H1 (cell line): Measurements from ENCODE around the gene ATP9B. TPM values are rescaled to one million over a fixed set of nuclear protein-coding genes. Genes with fewer than 3 reads are reported as not detected.

Experiments used
- CTCF ChIA-PET: fragments of 300-600 bp; sonication (Branson Sonifier 250); formaldehyde crosslinking; loops from one replicate; lab custom pipeline; 2021; ENCODE audit not compliant: partially characterized antibody; lab: Charles Lee
- POLR2A ChIA-PET: fragments of 300-600 bp; sonication (Branson Sonifier 250); formaldehyde crosslinking; loops from one replicate; lab custom pipeline; 2021; ENCODE audit warnings: inconsistent platforms; ENCODE audit not compliant: partially characterized antibody; lab: Charles Lee
- DNase-seq, 2 experiments: peaks; one replicate each; pipeline versions ENCODE4 v3.0.0 to v3.0.0-alpha.2; 2010 to 2022; ENCODE audit warnings: low spot score in 2 of 2, low read depth in 1 of 2, mixed read lengths in 1 of 2
- FAIRE-seq: peaks from 2 replicates; lab custom pipeline; 2011; peaks lifted over from hg19 to GRCh38; lab: Jason Lieb, UNC
- H2AFZ ChIP-seq: 2 replicates; pipeline ENCODE4 v1.8.1; 2012; ENCODE audit warnings: low read length, inconsistent platforms
- H2AK5ac ChIP-seq: 2 replicates; pipeline ENCODE4 v1.6.1; 2013; ENCODE audit warnings: low read depth, low read length
- H2BK120ac ChIP-seq: replicated peaks from 2 replicates; pipeline ENCODE3; 2013; ENCODE audit warnings: low read depth, low read length, inconsistent platforms
- H2BK12ac ChIP-seq: 2 replicates; pipeline ENCODE4 v1.6.1; 2013; ENCODE audit warnings: low read depth, low read length
- H2BK15ac ChIP-seq: 2 replicates; pipeline ENCODE4 v1.6.1; 2013; ENCODE audit warnings: low read length
- H2BK20ac ChIP-seq: 2 replicates; pipeline ENCODE4 v1.6.1; 2013; ENCODE audit warnings: low read length
- H2BK5ac ChIP-seq: 2 replicates; pipeline ENCODE4 v1.6.1; 2013; ENCODE audit warnings: low read depth, low read length
- H3K14ac ChIP-seq: 2 replicates; pipeline ENCODE4 v1.6.1; 2013; ENCODE audit warnings: inconsistent platforms; ENCODE audit not compliant: insufficient read length
- H3K18ac ChIP-seq: 2 replicates; pipeline ENCODE4 v1.6.1; 2013; ENCODE audit warnings: low read length; ENCODE audit errors: extremely low read depth
- H3K23ac ChIP-seq: 2 replicates; pipeline ENCODE4 v1.6.1; 2013; ENCODE audit warnings: inconsistent platforms; ENCODE audit not compliant: insufficient read length
- H3K23me2 ChIP-seq: 2 replicates; pipeline ENCODE4 v1.6.1; 2013; ENCODE audit warnings: low read depth, low read length
- H3K27ac ChIP-seq: 2 replicates; pipeline ENCODE4 v1.6.1; 2011; ENCODE audit warnings: low read depth, low read length, inconsistent platforms
- H3K27me3 ChIP-seq, 4 experiments: replicated peaks in 1 of 4; 1 replicate in 1 of 4; 2 replicates in 3 of 4; pipeline versions ENCODE4 v1.6.1 to v1.8.1; 2011 to 2013; ENCODE audit warnings: low read length in 3 of 4, mild to moderate bottlenecking in 3 of 4, inconsistent platforms in 2 of 4, mixed read lengths in 2 of 4, moderate library complexity in 1 of 4; ENCODE audit not compliant: control insufficient read depth in 3 of 4, insufficient read depth in 3 of 4; ENCODE audit errors: extremely low read depth in 1 of 4
- H3K36me3 ChIP-seq, 4 experiments: 2 replicates each; pipeline versions ENCODE4 v1.6.1 to v1.8.1; 2011 to 2013; ENCODE audit warnings: mild to moderate bottlenecking in 4 of 4, low read length in 3 of 4, moderate library complexity in 2 of 4, control low read depth in 1 of 4, inconsistent platforms in 1 of 4; ENCODE audit not compliant: insufficient read depth in 4 of 4, control insufficient read depth in 2 of 4
- H3K4ac ChIP-seq: replicated peaks from 2 replicates; pipeline ENCODE3; 2013; ENCODE audit warnings: low read length, low read depth, mixed read lengths, inconsistent platforms; ENCODE audit not compliant: insufficient read length
- H3K4me1 ChIP-seq, 4 experiments: replicated peaks in 1 of 4; 1 replicate in 1 of 4; 2 replicates in 3 of 4; pipeline versions ENCODE4 v1.6.1 to v1.8.1; 2011 to 2013; ENCODE audit warnings: low read length in 3 of 4, inconsistent platforms in 2 of 4, mixed read lengths in 1 of 4; ENCODE audit not compliant: insufficient read depth in 4 of 4, control insufficient read depth in 3 of 4
- H3K4me2 ChIP-seq, 2 experiments: 2 replicates each; pipeline versions ENCODE4 v1.6.1 to v1.8.1; 2011 to 2013; ENCODE audit warnings: low read depth in 2 of 2, low read length in 2 of 2, control low read depth in 1 of 2, inconsistent platforms in 1 of 2, mild to moderate bottlenecking in 1 of 2; ENCODE audit not compliant: insufficient read depth in 1 of 2
- H3K4me3 ChIP-seq, 4 experiments: fragments of 200-600, 300-600 bp in 1 of 4; sonication (generic), shearing (Covaris generic), sonication (Bioruptor Twin) in 1 of 4; 2 replicates each; pipeline versions ENCODE4 v1.5.1 to v1.8.1; 2011 to 2016; ENCODE audit warnings: low read length in 4 of 4, low read depth in 3 of 4, control low read depth in 2 of 4, inconsistent platforms in 2 of 4, mild to moderate bottlenecking in 2 of 4, mixed read lengths in 1 of 4, moderate library complexity in 1 of 4; ENCODE audit not compliant: insufficient read depth in 2 of 4; ENCODE audit errors: extremely low read depth in 1 of 4
- H3K56ac ChIP-seq: replicated peaks from 2 replicates; pipeline ENCODE3; 2013; ENCODE audit warnings: low read depth, mild to moderate bottlenecking, mixed read lengths, low read length, inconsistent platforms; ENCODE audit not compliant: insufficient read length
- H3K79me1 ChIP-seq: 2 replicates; pipeline ENCODE4 v1.6.1; 2013; ENCODE audit warnings: low read depth, low read length, control low read depth
- H3K79me2 ChIP-seq, 2 experiments: 2 replicates each; pipeline versions ENCODE4 v1.6.1 to v1.8.1; 2012 to 2013; ENCODE audit warnings: low read length in 2 of 2, mild to moderate bottlenecking in 2 of 2, inconsistent platforms in 1 of 2; ENCODE audit not compliant: insufficient read depth in 2 of 2, control insufficient read depth in 1 of 2
- H3K9ac ChIP-seq, 4 experiments: replicated peaks in 1 of 4; 1 replicate in 1 of 4; 2 replicates in 3 of 4; pipeline versions ENCODE4 v1.6.1 to v1.8.1; 2011 to 2013; ENCODE audit warnings: low read depth in 3 of 4, low read length in 3 of 4, control low read depth in 2 of 4, mild to moderate bottlenecking in 2 of 4, moderate library complexity in 2 of 4, inconsistent platforms in 1 of 4; ENCODE audit errors: extremely low read depth in 1 of 4
- H3K9me3 ChIP-seq, 2 experiments: 2 replicates each; pipeline versions ENCODE4 v1.6.1 to v1.8.1; 2012 to 2013; ENCODE audit warnings: mild to moderate bottlenecking in 2 of 2, moderate library complexity in 2 of 2, control low read depth in 1 of 2, inconsistent platforms in 1 of 2, low read depth in 1 of 2, low read length in 1 of 2, mixed read lengths in 1 of 2; ENCODE audit not compliant: insufficient read depth in 2 of 2
- H4K20me1 ChIP-seq, 2 experiments: replicated peaks in 1 of 2; 2 replicates each; pipeline versions ENCODE3 to v1.8.1; 2011 to 2013; ENCODE audit warnings: inconsistent platforms in 2 of 2, low read length in 2 of 2, mild to moderate bottlenecking in 1 of 2; ENCODE audit not compliant: insufficient read depth in 2 of 2, control insufficient read depth in 1 of 2
- H4K5ac ChIP-seq: 2 replicates; pipeline ENCODE4 v1.6.1; 2013; ENCODE audit warnings: low read length, low read depth, mixed read lengths, inconsistent platforms; ENCODE audit not compliant: insufficient read length
- H4K8ac ChIP-seq: 2 replicates; pipeline ENCODE4 v1.8.0; 2013; ENCODE audit warnings: mild to moderate bottlenecking, moderate library complexity, low read length, inconsistent platforms; ENCODE audit not compliant: insufficient read depth; ENCODE audit errors: extremely low read depth
- H4K91ac ChIP-seq: replicated peaks from 2 replicates; pipeline ENCODE3; 2013; ENCODE audit warnings: low read length, mixed read lengths, inconsistent platforms; ENCODE audit not compliant: insufficient read length
- CBX5 ChIP-seq: fragments of 300-800, 300-1000 bp; sonication (generic); IDR thresholded peaks from 2 replicates; pipeline ENCODE4 v1.7.1; 2016; ENCODE audit warnings: antibody characterized with exemption, low read length, low read depth
- CHD1 ChIP-seq: IDR thresholded peaks from 2 replicates; pipeline ENCODE4 v1.6.1; 2012; ENCODE audit warnings: low read depth, low read length, improper control_type of control experiment
- GABPA ChIP-seq: IDR thresholded peaks from 2 replicates; pipeline ENCODE4 v1.6.1; 2011; ENCODE audit warnings: mild to moderate bottlenecking, low read length, moderate library complexity, borderline replicate concordance; ENCODE audit not compliant: insufficient read depth
- HDAC6 ChIP-seq: IDR thresholded peaks from one replicate; pipeline ENCODE4 v1.7.1; 2012; ENCODE audit warnings: low read depth, mild to moderate bottlenecking, inconsistent platforms, low read length, moderate library complexity
- JUN ChIP-seq: IDR thresholded peaks from 2 replicates; pipeline ENCODE4 v1.6.1; 2011; ENCODE audit warnings: low read depth, mild to moderate bottlenecking, improper control_type of control experiment, low read length
- KDM4A ChIP-seq: IDR thresholded peaks from one replicate; pipeline ENCODE4 v1.7.1; 2012; ENCODE audit warnings: low read depth, mild to moderate bottlenecking, moderate library complexity, low read length, inconsistent platforms; ENCODE audit not compliant: severe bottlenecking
- KDM5A ChIP-seq: fragments of 200-600 bp; IDR thresholded peaks from 2 replicates; pipeline ENCODE4 v1.7.1; 2012; ENCODE audit warnings: mild to moderate bottlenecking, low read length, inconsistent platforms, mixed read lengths
- MAFK ChIP-seq: IDR thresholded peaks from 2 replicates; pipeline ENCODE4 v1.6.1; 2012; ENCODE audit warnings: low read depth, mild to moderate bottlenecking, improper control_type of control experiment, low read length
- RBBP5 ChIP-seq: IDR thresholded peaks from 2 replicates; pipeline ENCODE4 v1.7.1; 2012; ENCODE audit warnings: low read depth, mild to moderate bottlenecking, inconsistent platforms, low read length, moderate library complexity, borderline replicate concordance
- SIN3A ChIP-seq, 2 experiments: IDR thresholded peaks in 1 of 2; conservative IDR thresholded peaks in 1 of 2; 2 replicates each; pipeline ENCODE4 v1.6.1; 2011 to 2012; ENCODE audit warnings: low read length in 2 of 2, improper control_type of control experiment in 1 of 2, low read depth in 1 of 2, mild to moderate bottlenecking in 1 of 2
- SIX5 ChIP-seq: IDR thresholded peaks from 2 replicates; pipeline ENCODE4 v1.6.1; 2011; ENCODE audit warnings: mild to moderate bottlenecking, low read depth, low read length
- SP4 ChIP-seq: IDR thresholded peaks from 2 replicates; pipeline ENCODE4 v1.6.1; 2012; ENCODE audit warnings: low read length, inconsistent platforms
- TAF1 ChIP-seq: IDR thresholded peaks from 2 replicates; pipeline ENCODE4 v1.6.1; 2011; ENCODE audit warnings: mild to moderate bottlenecking, low read depth, low read length
- TCF12 ChIP-seq: IDR thresholded peaks from 2 replicates; pipeline ENCODE4 v1.6.1; 2011; ENCODE audit warnings: low read depth, mild to moderate bottlenecking, low read length
- WGBS, 2 experiments: shearing (Covaris generic) in 1 of 2; methylation state at CpG; one replicate each; pipeline versions ENCODE4 v1.1.6 to v1.1.7; 2013 to 2015; ENCODE audit warnings: low lambda C conversion rate in 2 of 2, mixed read lengths in 2 of 2, inconsistent platforms in 1 of 2, low coverage in 1 of 2, missing lambda C conversion rate in 1 of 2; ENCODE audit not compliant: insufficient replicate concordance in 2 of 2, insufficient coverage in 1 of 2, insufficient read length in 1 of 2; ENCODE audit errors: extremely low coverage in 1 of 2, missing lambda C conversion rate in 1 of 2; 5-methylcytosine and 5-hydroxymethylcytosine counted together
- polyA plus RNA-seq, 7 experiments: library from polyadenylated mRNA; depleted of rRNA in 3 of 7; stranded (reverse) in 5 of 7; unstranded in 2 of 7; fragments of >200 nt in 5 of 7; fragments of 200-250 nt in 2 of 7; gene quantifications; 1 replicate in 5 of 7; 2 replicates in 1 of 7; 4 replicates in 1 of 7; pipeline versions ENCODE4 v1.2.1 to v1.2.3, GENCODE V29; 2011 to 2013; ENCODE audit warnings: missing spikeins in 2 of 7, mixed read lengths in 2 of 7
- total RNA-seq: library from RNA; stranded (reverse); fragmentation: NEBNext Ultra II Directional; extraction: Animal tissue kit (Norgen Biotek cat#: 25700); gene quantifications from 2 replicates; pipeline ENCODE4 v1.2.1, GENCODE V29; 2021
- TF ChIP-seq, protein P1 (sequence below): IDR thresholded peaks from 2 replicates; pipeline ENCODE4 v1.6.1; 2011; ENCODE audit warnings: low read depth, mild to moderate bottlenecking, low read length; ENCODE audit not compliant: insufficient read depth

The ATP9B gene
- total and polyA plus RNA-seq, 2 of the 8 experiments (the other 6 are each of a cell fraction or from before 2014, with no cell fraction given), result 15.1 to 21.7 TPM

DNA sequence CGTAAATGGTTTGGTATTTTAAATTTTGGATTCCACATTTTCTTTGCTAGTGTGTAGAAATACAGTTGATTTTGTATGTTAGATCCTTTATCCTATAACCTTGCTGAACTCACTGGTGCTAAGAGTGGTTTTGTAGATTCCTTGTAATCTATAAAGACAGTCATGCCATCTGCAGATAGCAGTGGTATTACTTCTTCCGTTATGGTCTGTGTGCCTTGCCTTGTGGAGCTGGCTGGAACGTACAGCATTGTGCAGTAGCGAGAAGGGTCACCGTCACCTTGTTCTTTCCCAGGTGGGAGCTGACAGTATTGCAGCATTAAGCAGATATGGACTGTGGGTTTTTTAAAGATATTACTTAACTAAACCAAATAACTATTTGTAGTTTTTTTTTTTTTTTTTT is 33.7 kb downstream of the ATP9B start:
- Histone ChIP-seq H4K5ac (no peak overlapping the region), H3K18ac (no peak overlapping the region), H3K4ac (no peak overlapping the region), H2AFZ (no peak overlapping the region), H3K23me2 (no peaks in the 10 kb centered on the region), H3K4me2 (no peak overlapping the region), H4K20me1 (peaks cover 0 to 9% of the 10 kb centered on the region in 2 experiments), H3K27me3 (no peaks in the 10 kb centered on the region), H2BK12ac (no peak overlapping the region), H4K8ac (no peak overlapping the region), H4K91ac (no peak overlapping the region), H3K56ac (no peak overlapping the region), H3K4me3 (no peak overlapping the region), H3K79me1 (peaks cover 7% of the 10 kb centered on the region; the same call in 1 of the 2 replicates), H3K9me3 (no peaks in the 10 kb centered on the region), H3K79me2 (peaks cover 9 to 68% of the 10 kb centered on the region in 2 experiments), H2BK20ac (no peak overlapping the region), H2BK120ac (no peak overlapping the region), H3K9ac (no peak overlapping the region), H2BK5ac (no peak overlapping the region), H3K4me1 (no peaks in the 10 kb centered on the region), H2AK5ac (no peak overlapping the region), H3K23ac (no peak overlapping the region), H3K14ac (no peak overlapping the region), H3K36me3 (peaks cover 0 to 4% (median 3%) of the 10 kb centered on the region in 4 experiments; a peak in 3 of 8 replicates), H2BK15ac (no peak overlapping the region), H3K27ac (no peak overlapping the region)
- 91% methylated on average over 5 of the region's 5 CpGs; no CpG with 5 or more reads in 1 of the 2 experiments for WGBS, 2 experiments
- POLR2A ChIA-PET, result no interaction called here
- FAIRE-seq (no peak), DNase-seq (no peak)
- CTCF ChIA-PET, result no interaction called here
- TF ChIP-seq, protein P1, sequence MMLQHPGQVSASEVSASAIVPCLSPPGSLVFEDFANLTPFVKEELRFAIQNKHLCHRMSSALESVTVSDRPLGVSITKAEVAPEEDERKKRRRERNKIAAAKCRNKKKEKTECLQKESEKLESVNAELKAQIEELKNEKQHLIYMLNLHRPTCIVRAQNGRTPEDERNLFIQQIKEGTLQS, result no peak
- TF ChIP-seq CHD1, result no peak
- TF ChIP-seq MAFK, result no peak
- no peak for TF ChIP-seq TAF1
- TF ChIP-seq SIN3A (conservative IDR thresholded peaks at IDR 0.05 in 1 of 2, IDR thresholded peaks at IDR 0.05 in 1 of 2; ENCODE audit: low read depth in 1 of 2, low read length in 2 of 2), result no peak
- no peak for TF ChIP-seq TCF12
- no peak for TF ChIP-seq KDM5A
- TF ChIP-seq HDAC6, result no peak
- TF ChIP-seq CBX5, result no peak
- TF ChIP-seq SP4, result no peak
- TF ChIP-seq RBBP5, result no peak
- TF ChIP-seq JUN, result no peak
- no peak for TF ChIP-seq SIX5
- TF ChIP-seq GABPA, result no peak
- no peak for TF ChIP-seq KDM4A
